ENCODE data around the gene HMX3. TPM values are rescaled to one million over a fixed set of nuclear protein-coding genes. Genes with fewer than 3 reads are reported as not detected.

HMX3 gene
- total and polyA plus RNA-seq, 2 of the 13 experiments (the other 11 are each of a cell fraction or from before 2014, with no cell fraction given): not detected

DNA sequence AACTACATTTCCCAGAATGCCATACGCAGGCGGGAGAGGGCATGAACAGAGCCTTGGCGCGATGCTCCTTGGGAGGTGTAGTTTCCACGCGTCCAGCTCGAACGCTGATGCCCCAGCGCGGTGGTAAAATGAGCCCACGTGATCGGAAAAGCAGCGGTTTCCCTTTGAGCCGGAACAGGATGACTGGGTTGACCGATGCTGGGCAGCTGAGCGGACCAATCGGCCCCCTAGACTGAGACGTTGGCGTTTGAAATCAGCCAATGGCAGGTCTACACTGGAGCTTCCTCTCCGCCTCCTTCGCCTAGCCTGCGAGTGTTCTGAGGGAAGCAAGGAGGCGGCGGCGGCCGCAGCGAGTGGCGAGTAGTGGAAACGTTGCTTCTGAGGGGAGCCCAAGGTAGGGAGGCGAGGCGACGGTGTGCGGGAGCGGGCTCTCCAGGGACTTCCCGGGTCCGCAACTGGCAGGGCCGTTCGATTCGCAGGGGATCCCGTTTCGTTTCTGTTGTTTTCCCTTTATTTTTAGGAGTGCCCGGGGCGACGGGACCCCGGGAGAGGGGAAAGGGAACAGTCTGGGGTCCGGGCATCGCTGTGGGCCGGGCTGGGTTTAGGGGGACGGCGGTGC, 18.4 kb downstream of the HMX3 start, which contains the start of gene BUB3 (continued):
- TF ChIP-seq, protein P1, sequence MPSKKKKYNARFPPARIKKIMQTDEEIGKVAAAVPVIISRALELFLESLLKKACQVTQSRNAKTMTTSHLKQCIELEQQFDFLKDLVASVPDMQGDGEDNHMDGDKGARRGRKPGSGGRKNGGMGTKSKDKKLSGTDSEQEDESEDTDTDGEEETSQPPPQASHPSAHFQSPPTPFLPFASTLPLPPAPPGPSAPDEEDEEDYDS (CRISPR knock-in tag; IDR thresholded peaks at IDR 0.05): peak; percentile 90
- TF ChIP-seq RARG (CRISPR knock-in tag; IDR thresholded peaks at IDR 0.05; ENCODE audit: low read depth): no peak
- TF ChIP-seq SMAD1 (CRISPR knock-in tag; IDR thresholded peaks at IDR 0.05; ENCODE audit: borderline replicate concordance, low read depth): peak; percentile 27; the same call in 1 of the 2 replicates
- TF ChIP-seq NFATC3 (CRISPR knock-in tag; IDR thresholded peaks at IDR 0.05): no peak
- TF ChIP-seq ZNF234 (CRISPR knock-in tag; conservative IDR thresholded peaks at IDR 0.05): no peak
- TF ChIP-seq ETV6 (CRISPR knock-in tag; conservative IDR thresholded peaks at IDR 0.05): no peak
- peak; percentile 87 for TF ChIP-seq ASH2L (IDR thresholded peaks at IDR 0.05; ENCODE audit: insufficient read length, low read depth, low read length)
- no peak for TF ChIP-seq ZNF17 (CRISPR knock-in tag; IDR thresholded peaks at IDR 0.05)
- no peak for TF ChIP-seq ZNF333 (CRISPR knock-in tag; IDR thresholded peaks at IDR 0.05; ENCODE audit: borderline replicate concordance)
- TF ChIP-seq, protein P2, sequence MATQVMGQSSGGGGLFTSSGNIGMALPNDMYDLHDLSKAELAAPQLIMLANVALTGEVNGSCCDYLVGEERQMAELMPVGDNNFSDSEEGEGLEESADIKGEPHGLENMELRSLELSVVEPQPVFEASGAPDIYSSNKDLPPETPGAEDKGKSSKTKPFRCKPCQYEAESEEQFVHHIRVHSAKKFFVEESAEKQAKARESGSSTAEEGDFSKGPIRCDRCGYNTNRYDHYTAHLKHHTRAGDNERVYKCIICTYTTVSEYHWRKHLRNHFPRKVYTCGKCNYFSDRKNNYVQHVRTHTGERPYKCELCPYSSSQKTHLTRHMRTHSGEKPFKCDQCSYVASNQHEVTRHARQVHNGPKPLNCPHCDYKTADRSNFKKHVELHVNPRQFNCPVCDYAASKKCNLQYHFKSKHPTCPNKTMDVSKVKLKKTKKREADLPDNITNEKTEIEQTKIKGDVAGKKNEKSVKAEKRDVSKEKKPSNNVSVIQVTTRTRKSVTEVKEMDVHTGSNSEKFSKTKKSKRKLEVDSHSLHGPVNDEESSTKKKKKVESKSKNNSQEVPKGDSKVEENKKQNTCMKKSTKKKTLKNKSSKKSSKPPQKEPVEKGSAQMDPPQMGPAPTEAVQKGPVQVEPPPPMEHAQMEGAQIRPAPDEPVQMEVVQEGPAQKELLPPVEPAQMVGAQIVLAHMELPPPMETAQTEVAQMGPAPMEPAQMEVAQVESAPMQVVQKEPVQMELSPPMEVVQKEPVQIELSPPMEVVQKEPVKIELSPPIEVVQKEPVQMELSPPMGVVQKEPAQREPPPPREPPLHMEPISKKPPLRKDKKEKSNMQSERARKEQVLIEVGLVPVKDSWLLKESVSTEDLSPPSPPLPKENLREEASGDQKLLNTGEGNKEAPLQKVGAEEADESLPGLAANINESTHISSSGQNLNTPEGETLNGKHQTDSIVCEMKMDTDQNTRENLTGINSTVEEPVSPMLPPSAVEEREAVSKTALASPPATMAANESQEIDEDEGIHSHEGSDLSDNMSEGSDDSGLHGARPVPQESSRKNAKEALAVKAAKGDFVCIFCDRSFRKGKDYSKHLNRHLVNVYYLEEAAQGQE (IDR thresholded peaks at IDR 0.05; ENCODE audit: borderline replicate concordance in 1 of 2, low read depth in 1 of 2, low read length in 2 of 2): no peak
- no peak for TF ChIP-seq HMG20B (CRISPR knock-in tag; conservative IDR thresholded peaks at IDR 0.05)
- TF ChIP-seq CEBPG (CRISPR knock-in tag; IDR thresholded peaks at IDR 0.05): no peak
- no peak for TF ChIP-seq ZBTB4 (CRISPR knock-in tag; IDR thresholded peaks at IDR 0.05; ENCODE audit: borderline replicate concordance)
- no peak for TF ChIP-seq ZNF616 (CRISPR knock-in tag; IDR thresholded peaks at IDR 0.05; ENCODE audit: low read depth)
- peak; percentile 39; the same call in 1 of the 2 replicates for TF ChIP-seq CSRNP1 (CRISPR knock-in tag; IDR thresholded peaks at IDR 0.05)
- no peak for TF ChIP-seq SETDB1 (CRISPR knock-in tag; IDR thresholded peaks at IDR 0.05; ENCODE audit: borderline replicate concordance)
- TF ChIP-seq, protein P3, sequence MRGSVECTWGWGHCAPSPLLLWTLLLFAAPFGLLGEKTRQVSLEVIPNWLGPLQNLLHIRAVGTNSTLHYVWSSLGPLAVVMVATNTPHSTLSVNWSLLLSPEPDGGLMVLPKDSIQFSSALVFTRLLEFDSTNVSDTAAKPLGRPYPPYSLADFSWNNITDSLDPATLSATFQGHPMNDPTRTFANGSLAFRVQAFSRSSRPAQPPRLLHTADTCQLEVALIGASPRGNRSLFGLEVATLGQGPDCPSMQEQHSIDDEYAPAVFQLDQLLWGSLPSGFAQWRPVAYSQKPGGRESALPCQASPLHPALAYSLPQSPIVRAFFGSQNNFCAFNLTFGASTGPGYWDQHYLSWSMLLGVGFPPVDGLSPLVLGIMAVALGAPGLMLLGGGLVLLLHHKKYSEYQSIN (CRISPR knock-in tag; IDR thresholded peaks at IDR 0.05; ENCODE audit: borderline replicate concordance): no peak
- TF ChIP-seq SYNCRIP (IDR thresholded peaks at IDR 0.05; ENCODE audit: insufficient read depth, low read depth, low read length): no peak
